HEK293 (cell line): ENCODE results near the gene NCR3LG1.

Experiments
- CTCF ChIA-PET: fragments of 350-600 bp; formaldehyde crosslinking; extraction: SDS; loops from one replicate; lab custom pipeline; 2021; ENCODE audit warnings: antibody characterized with exemption; lab: Yijun Ruan, JAX
- POLR2A ChIA-PET: fragments of 300-600 bp; formaldehyde crosslinking; extraction: SDS; loops from one replicate; lab custom pipeline; 2020; ENCODE audit warnings: antibody characterized with exemption, inconsistent platforms; lab: Yijun Ruan, JAX
- H3K27ac ChIP-seq: fragments of 200-500 bp; sonication (Bioruptor generic); 2 replicates; pipeline ENCODE4 v1.5.1; 2014; ENCODE audit warnings: low read depth, low read length, control low read depth, inconsistent platforms; ENCODE audit errors: extremely low read depth
- H3K36me3 ChIP-seq, 2 experiments: fragments of 200-500 bp in 1 of 2; sonication (Bioruptor generic) in 1 of 2; 1 replicate in 1 of 2; 2 replicates in 1 of 2; pipeline ENCODE4 v1.5.1; 2014 to 2017; ENCODE audit warnings: inconsistent platforms in 2 of 2, low read length in 2 of 2; ENCODE audit not compliant: control insufficient read depth in 2 of 2, insufficient read depth in 1 of 2
- H3K4me1 ChIP-seq: fragments of 200-500 bp; sonication (Bioruptor generic); 2 replicates; pipeline ENCODE4 v1.5.1; 2014; ENCODE audit warnings: mild to moderate bottlenecking, low read length, inconsistent platforms; ENCODE audit not compliant: control insufficient read depth, insufficient read depth
- H3K4me3 ChIP-seq: 2 replicates; pipeline ENCODE4 v1.5.1; 2011; ENCODE audit warnings: low read depth, mild to moderate bottlenecking, control low read depth, low read length, moderate library complexity
- H3K9me3 ChIP-seq: fragments of 200-500 bp; sonication (Bioruptor generic); 2 replicates; pipeline ENCODE4 v1.5.1; 2014; ENCODE audit warnings: low read depth, low read length, inconsistent platforms; ENCODE audit not compliant: control insufficient read depth, insufficient read depth
- HOXD13 ChIP-seq: sonication (generic); formaldehyde crosslinking; IDR thresholded peaks from 2 replicates; pipeline ENCODE4 v1.8.0; 2022; ENCODE audit warnings: missing genetic modification reagents, borderline replicate concordance
- MYNN ChIP-seq: fragments of 450-650 bp; formaldehyde crosslinking; IDR thresholded peaks from 2 replicates; pipeline ENCODE4 v1.5.1; 2016; ENCODE audit warnings: missing biosample characterization, missing genetic modification characterization, borderline replicate concordance
- PRDM1 ChIP-seq: fragments of 450-650 bp; formaldehyde crosslinking; IDR thresholded peaks from 2 replicates; pipeline ENCODE4; 2016; ENCODE audit warnings: missing biosample characterization, missing genetic modification characterization
- SALL2 ChIP-seq: fragments of 450-650 bp; formaldehyde crosslinking; IDR thresholded peaks from 2 replicates; pipeline ENCODE4 v1.5.0; 2017; ENCODE audit warnings: missing biosample characterization, mild to moderate bottlenecking, missing genetic modification characterization, borderline replicate concordance
- TRIM28 ChIP-seq: IDR thresholded peaks from 2 replicates; pipeline ENCODE4 v1.6.1; 2011; ENCODE audit warnings: low read length, control low read depth, borderline replicate concordance
- ZEB2 ChIP-seq: fragments of 450-650 bp; formaldehyde crosslinking; IDR thresholded peaks from 2 replicates; pipeline ENCODE4 v1.5.1; 2016; ENCODE audit warnings: missing biosample characterization, missing genetic modification characterization
- ZNF23 ChIP-seq: fragments of 450-650 bp; formaldehyde crosslinking; IDR thresholded peaks from 2 replicates; pipeline ENCODE4 v1.5.1; 2016; ENCODE audit warnings: missing biosample characterization, missing genetic modification characterization, borderline replicate concordance
- ZNF24 ChIP-seq: fragments of 450-650 bp; formaldehyde crosslinking; IDR thresholded peaks from 2 replicates; pipeline ENCODE4 v1.5.1; 2016; ENCODE audit warnings: missing biosample characterization, missing genetic modification characterization
- ZNF311 ChIP-seq: fragments of 450-650 bp; formaldehyde crosslinking; IDR thresholded peaks from 2 replicates; pipeline ENCODE4 v1.5.1; 2017; ENCODE audit warnings: missing biosample characterization, missing genetic modification characterization, borderline replicate concordance
- ZNF366 ChIP-seq: fragments of 450-650 bp; formaldehyde crosslinking; conservative IDR thresholded peaks from 2 replicates; pipeline ENCODE4 v1.5.1; 2016; ENCODE audit warnings: missing biosample characterization, missing genetic modification characterization
- ZNF518A ChIP-seq: fragments of 450-650 bp; formaldehyde crosslinking; conservative IDR thresholded peaks from 2 replicates; pipeline ENCODE4 v1.5.1; 2016; ENCODE audit warnings: low read depth, missing biosample characterization, missing genetic modification characterization
- ZNF530 ChIP-seq: fragments of 450-650 bp; formaldehyde crosslinking; IDR thresholded peaks from 2 replicates; pipeline ENCODE4 v1.5.1; 2016; ENCODE audit warnings: low read depth, missing biosample characterization, missing genetic modification characterization
- ZNF548 ChIP-seq: fragments of 450-650 bp; formaldehyde crosslinking; IDR thresholded peaks from 2 replicates; pipeline ENCODE4 v1.5.1; 2016; ENCODE audit warnings: missing biosample characterization, missing genetic modification characterization
- ZNF623 ChIP-seq: fragments of 450-650 bp; formaldehyde crosslinking; IDR thresholded peaks from 2 replicates; pipeline ENCODE4 v1.5.1; 2016; ENCODE audit warnings: missing biosample characterization, missing genetic modification characterization
- ZXDB ChIP-seq: fragments of 450-650 bp; formaldehyde crosslinking; IDR thresholded peaks from 2 replicates; pipeline ENCODE4 v1.5.1; 2016; ENCODE audit warnings: missing biosample characterization, missing genetic modification characterization
- TF ChIP-seq, protein P1 (sequence below): fragments of 450-650 bp; formaldehyde crosslinking; IDR thresholded peaks from 2 replicates; pipeline ENCODE4 v1.5.1; 2016; ENCODE audit warnings: missing biosample characterization, missing genetic modification characterization, borderline replicate concordance
- TF ChIP-seq, protein P2 (sequence below): fragments of 450-650 bp; formaldehyde crosslinking; IDR thresholded peaks from 2 replicates; pipeline ENCODE4 v1.5.1; 2016; ENCODE audit warnings: missing biosample characterization, missing genetic modification characterization
- TF ChIP-seq, protein P3 (sequence below): fragments of 450-650 bp; formaldehyde crosslinking; conservative IDR thresholded peaks from 2 replicates; pipeline ENCODE4 v1.5.1; 2016; ENCODE audit warnings: low read depth, missing biosample characterization, missing genetic modification characterization

Gene NCR3LG1

DNA sequence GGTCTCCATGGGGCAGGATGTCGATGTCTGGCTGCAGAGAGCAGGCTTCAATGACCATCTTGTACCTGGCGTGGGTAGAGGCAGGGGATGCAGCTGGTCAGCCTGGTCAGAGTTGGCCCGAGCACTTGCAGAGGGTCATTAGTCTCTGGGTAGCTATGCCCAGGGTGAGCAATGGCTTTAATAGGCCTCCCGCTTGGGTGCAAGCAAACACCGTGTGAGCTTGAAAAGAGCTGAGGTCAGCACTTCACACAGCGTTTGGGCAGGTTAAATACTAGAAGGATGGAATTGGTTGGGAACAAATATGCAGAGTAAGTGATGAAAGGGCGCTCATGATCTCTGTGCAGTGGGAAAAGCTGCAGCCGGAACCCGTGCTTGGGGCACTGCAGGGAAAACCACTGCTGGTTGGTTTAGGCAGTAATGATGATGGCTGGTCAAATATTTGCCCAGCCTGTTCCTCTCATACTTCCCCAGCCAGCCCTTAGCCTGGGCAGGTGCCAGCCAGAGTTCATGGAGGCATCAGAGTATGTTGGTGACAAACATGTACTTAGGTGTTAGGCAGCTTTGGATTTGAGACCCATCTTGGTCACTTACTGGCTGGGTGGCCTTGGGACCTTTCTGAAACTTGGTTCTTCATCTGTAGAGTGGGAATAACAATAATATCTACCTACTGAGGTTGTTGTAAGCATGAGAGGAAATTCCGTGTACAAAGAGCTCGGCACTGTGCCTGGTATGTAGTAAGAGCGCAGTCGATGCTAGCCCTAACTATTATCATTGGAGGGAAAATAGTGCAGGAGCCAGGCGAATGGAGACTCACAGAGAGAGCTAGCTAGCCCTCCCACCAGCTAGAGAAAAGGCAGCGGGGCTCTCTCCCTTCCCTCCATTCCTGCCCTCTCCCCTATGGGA, 62.1 kb downstream of the NCR3LG1 start:
- CTCF ChIA-PET, result interaction anchor here (0.9 to 1.0 kb wide), 2 partner anchors 91 to 115 kb away, joined by 3 to 5 read pairs; no protein-coding TSS in a partner anchor

GRCh38 chr11:17414317-17414737, 62.7 kb downstream of the NCR3LG1 start:
- TF ChIP-seq ZEB2 (tag by site-specific recombination), result no peak
- no peak for TF ChIP-seq ZXDB (tag by site-specific recombination)
- TF ChIP-seq TRIM28, result no peak
- no peak for TF ChIP-seq ZNF623 (tag by site-specific recombination)
- TF ChIP-seq SALL2, result no peak
- Histone ChIP-seq H3K4me1 (peaks cover 3% of the 10 kb centered on the region; the same call in 1 of the 2 replicates), H3K4me3 (no peak overlapping the region), H3K27ac (no peak overlapping the region), H3K36me3 (no peaks in the 10 kb centered on the region), H3K9me3 (no peaks in the 10 kb centered on the region)
- CTCF ChIA-PET, result interaction anchor here (1.0 kb wide), 1 partner anchor 90 kb away, joined by 3 read pairs; no protein-coding TSS in a partner anchor
- POLR2A ChIA-PET, result no interaction called here

More for the DNA sequence above, 62.1 kb downstream of the NCR3LG1 start:
- peaks cover 3% of the 10 kb centered on the region; the same call in 1 of the 2 replicates for H3K4me1 ChIP-seq
- H3K9me3 ChIP-seq, result no peaks in the 10 kb centered on the region
- no peaks in the 10 kb centered on the region for H3K36me3 ChIP-seq
- H3K4me3 ChIP-seq, result no peak overlapping the region
- TF ChIP-seq ZNF530, result no peak
- TF ChIP-seq, protein P1, sequence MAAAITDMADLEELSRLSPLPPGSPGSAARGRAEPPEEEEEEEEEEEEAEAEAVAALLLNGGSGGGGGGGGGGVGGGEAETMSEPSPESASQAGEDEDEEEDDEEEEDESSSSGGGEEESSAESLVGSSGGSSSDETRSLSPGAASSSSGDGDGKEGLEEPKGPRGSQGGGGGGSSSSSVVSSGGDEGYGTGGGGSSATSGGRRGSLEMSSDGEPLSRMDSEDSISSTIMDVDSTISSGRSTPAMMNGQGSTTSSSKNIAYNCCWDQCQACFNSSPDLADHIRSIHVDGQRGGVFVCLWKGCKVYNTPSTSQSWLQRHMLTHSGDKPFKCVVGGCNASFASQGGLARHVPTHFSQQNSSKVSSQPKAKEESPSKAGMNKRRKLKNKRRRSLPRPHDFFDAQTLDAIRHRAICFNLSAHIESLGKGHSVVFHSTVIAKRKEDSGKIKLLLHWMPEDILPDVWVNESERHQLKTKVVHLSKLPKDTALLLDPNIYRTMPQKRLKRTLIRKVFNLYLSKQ (tag by site-specific recombination), result no peak
- no peak for TF ChIP-seq HOXD13 (CRISPR knock-in tag)
- TF ChIP-seq, all 188 proteins: peak for 0
- POLR2A ChIA-PET, result no interaction called here
- H3K27ac ChIP-seq, result no peak overlapping the region

GRCh38 chr11:17414992-17415391, 63.4 kb downstream of the NCR3LG1 start:
- ChIA-PET POLR2A (no interaction called here), CTCF (interaction anchor here (0.6 kb wide), 1 partner anchor 115 kb away, joined by 8 read pairs; no protein-coding TSS in a partner anchor)
- H3K4me3 ChIP-seq, result no peak overlapping the region
- peaks cover 3% of the 10 kb centered on the region; the same call in 1 of the 2 replicates for H3K4me1 ChIP-seq
- no peaks in the 10 kb centered on the region for H3K36me3 ChIP-seq
- H3K9me3 ChIP-seq, result no peaks in the 10 kb centered on the region
- H3K27ac ChIP-seq, result no peak overlapping the region
- no peak for TF ChIP-seq MYNN
- no peak for TF ChIP-seq ZNF518A (tag by site-specific recombination)
- no peak for TF ChIP-seq SALL2
- no peak for TF ChIP-seq ZNF24 (tag by site-specific recombination)
- TF ChIP-seq, protein P2, sequence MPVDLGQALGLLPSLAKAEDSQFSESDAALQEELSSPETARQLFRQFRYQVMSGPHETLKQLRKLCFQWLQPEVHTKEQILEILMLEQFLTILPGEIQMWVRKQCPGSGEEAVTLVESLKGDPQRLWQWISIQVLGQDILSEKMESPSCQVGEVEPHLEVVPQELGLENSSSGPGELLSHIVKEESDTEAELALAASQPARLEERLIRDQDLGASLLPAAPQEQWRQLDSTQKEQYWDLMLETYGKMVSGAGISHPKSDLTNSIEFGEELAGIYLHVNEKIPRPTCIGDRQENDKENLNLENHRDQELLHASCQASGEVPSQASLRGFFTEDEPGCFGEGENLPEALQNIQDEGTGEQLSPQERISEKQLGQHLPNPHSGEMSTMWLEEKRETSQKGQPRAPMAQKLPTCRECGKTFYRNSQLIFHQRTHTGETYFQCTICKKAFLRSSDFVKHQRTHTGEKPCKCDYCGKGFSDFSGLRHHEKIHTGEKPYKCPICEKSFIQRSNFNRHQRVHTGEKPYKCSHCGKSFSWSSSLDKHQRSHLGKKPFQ, result no peak
- no peak for TF ChIP-seq ZNF366 (tag by site-specific recombination)
- TF ChIP-seq, protein P3, sequence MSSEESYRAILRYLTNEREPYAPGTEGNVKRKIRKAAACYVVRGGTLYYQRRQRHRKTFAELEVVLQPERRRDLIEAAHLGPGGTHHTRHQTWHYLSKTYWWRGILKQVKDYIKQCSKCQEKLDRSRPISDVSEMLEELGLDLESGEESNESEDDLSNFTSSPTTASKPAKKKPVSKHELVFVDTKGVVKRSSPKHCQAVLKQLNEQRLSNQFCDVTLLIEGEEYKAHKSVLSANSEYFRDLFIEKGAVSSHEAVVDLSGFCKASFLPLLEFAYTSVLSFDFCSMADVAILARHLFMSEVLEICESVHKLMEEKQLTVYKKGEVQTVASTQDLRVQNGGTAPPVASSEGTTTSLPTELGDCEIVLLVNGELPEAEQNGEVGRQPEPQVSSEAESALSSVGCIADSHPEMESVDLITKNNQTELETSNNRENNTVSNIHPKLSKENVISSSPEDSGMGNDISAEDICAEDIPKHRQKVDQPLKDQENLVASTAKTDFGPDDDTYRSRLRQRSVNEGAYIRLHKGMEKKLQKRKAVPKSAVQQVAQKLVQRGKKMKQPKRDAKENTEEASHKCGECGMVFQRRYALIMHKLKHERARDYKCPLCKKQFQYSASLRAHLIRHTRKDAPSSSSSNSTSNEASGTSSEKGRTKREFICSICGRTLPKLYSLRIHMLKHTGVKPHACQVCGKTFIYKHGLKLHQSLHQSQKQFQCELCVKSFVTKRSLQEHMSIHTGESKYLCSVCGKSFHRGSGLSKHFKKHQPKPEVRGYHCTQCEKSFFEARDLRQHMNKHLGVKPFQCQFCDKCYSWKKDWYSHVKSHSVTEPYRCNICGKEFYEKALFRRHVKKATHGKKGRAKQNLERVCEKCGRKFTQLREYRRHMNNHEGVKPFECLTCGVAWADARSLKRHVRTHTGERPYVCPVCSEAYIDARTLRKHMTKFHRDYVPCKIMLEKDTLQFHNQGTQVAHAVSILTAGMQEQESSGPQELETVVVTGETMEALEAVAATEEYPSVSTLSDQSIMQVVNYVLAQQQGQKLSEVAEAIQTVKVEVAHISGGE, result no peak
- no peak for TF ChIP-seq ZNF23 (tag by site-specific recombination)
- no peak for TF ChIP-seq ZNF311
- no peak for TF ChIP-seq ZNF548 (tag by site-specific recombination)
- no peak for TF ChIP-seq PRDM1 (tag by site-specific recombination)
